GM18861 (cell line): ENCODE results near the gene CTNNBIP1.

Source experiments
- ATAC-seq: cut with Tn5 transposase; IDR thresholded peaks from one replicate; pipeline ENCODE4 v1.9.1; 2021; ENCODE audit not compliant: unreplicated experiment

CTNNBIP1 gene

GRCh38 chr1:9859281-9860014, 50.6 kb downstream of the CTNNBIP1 start:
- ATAC-seq: no peak

DNA sequence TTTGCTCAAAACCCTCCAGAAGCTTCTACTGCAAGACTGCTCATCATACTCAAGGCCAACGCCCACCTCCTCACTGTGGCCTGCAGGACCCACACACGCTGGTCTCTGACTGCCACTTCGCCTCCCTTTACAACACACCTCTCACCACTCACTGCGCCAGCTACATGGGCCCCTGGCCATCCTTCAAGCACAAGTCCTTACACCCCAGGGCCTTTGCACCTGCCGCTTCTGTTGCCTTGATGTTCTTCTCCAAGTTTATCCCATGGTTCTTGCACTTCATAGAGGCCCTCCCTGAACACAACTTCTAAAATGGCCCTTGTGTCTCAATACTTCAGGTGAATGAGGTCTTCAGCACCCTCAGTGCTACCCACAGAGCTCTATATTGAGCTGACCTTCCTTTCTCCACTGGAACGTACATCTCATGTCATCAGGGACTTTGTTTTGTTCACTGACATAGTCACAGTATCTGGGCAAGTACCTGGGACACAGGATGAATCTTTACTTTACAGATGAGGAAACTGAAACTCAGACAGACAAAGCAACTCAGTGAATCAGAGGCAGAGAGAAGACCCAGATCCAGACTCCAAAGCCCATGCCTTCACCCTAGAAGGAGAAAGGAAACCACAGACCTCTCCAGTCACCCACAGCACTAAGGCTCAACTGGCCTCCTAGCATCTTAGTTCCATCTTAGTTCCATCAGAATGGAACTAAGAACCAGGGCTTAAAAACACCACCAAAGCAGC, 51.6 kb downstream of the CTNNBIP1 start:
- ATAC-seq: no peak

- ATAC-seq: no peak
Observed at GRCh38 chr1:9855186-9855585, 54.9 kb downstream of the CTNNBIP1 start.

DNA sequence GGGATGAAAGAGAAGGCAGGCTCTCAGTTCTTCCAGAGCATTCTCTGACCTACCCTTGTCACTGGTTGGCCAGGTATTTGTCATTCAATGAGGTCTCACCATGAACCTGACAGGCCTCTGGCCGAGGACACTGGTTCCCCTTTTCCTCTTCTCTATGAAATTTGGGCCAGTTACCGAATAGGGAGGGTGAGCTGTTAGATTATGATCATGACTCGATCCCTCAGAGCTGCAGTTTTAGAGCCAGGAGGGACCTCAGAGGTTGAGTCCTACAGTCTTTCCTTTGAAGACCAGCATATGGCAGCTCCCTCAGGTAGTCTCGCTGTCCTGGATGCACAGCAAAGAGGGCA, 56.8 kb downstream of the CTNNBIP1 start:
- ATAC-seq: no peak

GRCh38 chr1:9852410-9853248, 57.4 kb downstream of the CTNNBIP1 start:
- ATAC-seq: no peak

DNA sequence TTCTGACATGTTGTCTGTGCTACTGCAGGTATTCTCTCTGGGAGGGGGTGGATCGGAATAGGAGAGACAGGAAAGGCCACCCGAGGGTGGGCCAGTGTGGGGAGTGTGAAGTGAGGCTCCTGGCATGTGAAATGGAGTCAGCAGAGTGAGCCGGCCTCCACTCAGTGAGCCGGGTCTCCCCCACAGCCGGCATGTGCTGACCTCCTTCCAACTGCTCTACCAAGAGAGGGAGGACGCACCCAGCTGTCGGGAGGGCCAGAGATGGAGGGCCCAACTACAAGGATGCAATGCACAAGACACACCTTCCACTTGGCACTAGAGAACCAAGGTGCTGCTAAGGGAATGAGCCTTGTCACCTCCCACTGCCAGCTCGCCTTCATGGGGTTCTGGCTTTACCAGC, 58.1 kb downstream of the CTNNBIP1 start:
- no peak for ATAC-seq

DNA sequence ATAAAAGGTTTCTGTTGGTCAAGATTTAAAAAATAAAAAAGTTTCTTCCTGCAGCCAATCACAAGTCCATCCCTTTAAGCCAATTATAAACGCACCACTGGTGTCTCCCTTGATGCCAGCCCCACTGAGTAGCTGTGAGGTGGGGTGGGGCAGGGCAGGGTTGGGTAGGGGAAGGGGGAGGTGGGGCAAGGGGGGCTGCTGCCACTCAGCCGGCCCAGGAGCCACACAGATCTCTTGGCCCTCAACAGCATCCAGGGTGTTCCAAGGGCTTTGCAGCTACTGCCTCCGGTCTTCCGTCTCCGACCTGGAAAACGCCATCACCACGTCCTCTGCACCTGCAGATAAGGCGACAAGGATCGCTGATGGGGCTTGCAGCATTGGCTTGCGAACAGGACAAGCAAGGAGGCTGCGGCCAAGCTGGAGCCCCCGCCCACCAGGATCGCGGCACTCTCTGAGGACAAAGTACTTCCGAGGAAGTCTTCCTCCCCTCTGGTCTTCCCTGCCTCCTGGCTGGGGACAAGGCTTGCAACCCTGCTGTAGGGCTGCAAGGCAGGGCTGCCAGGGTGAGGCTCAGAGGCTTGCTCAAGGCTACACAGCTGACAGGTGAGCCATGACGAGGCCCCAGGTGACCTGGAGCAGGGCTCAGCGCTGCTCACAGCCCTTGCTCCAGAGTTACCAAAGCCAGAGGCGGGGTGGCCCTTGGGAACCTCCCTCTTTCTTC, 59.5 kb downstream of the CTNNBIP1 start:
- ATAC-seq: no peak

GRCh38 chr1:9849691-9850441, 60.2 kb downstream of the CTNNBIP1 start:
- ATAC-seq: no peak

GRCh38 chr1:9848022-9848421, 62.0 kb downstream of the CTNNBIP1 start:
- no peak for ATAC-seq

- no peak for ATAC-seq
Observed at GRCh38 chr1:9847269-9847668, 62.8 kb downstream of the CTNNBIP1 start.

DNA sequence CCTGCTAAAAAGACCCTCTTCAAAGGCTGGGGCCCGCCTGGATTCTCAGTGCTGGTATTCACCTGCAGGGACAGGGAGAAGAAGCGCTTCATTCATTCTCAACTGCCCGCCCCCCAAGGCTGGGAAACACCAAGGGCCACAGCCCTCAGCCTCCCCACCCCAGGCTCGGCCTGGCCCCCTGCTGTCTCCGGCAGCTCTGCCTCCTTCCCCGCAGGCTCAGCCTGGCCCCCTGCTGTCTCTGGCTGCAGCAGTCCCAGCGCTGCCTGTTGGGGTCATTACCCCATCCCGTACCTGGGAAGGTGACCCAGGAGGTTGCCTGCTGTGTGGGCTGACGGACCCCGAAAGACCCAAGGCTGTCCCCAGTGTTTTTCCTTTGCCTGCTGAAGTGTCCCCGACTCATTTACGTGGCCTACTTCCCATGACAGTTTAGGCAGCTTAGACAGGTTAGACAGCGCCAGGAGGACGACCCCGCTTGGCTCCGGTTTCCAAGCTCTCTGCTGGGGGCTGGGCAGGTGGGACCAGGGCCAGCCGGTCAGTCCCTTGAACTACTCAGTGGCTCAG, 63.4 kb downstream of the CTNNBIP1 start:
- ATAC-seq: no peak

DNA sequence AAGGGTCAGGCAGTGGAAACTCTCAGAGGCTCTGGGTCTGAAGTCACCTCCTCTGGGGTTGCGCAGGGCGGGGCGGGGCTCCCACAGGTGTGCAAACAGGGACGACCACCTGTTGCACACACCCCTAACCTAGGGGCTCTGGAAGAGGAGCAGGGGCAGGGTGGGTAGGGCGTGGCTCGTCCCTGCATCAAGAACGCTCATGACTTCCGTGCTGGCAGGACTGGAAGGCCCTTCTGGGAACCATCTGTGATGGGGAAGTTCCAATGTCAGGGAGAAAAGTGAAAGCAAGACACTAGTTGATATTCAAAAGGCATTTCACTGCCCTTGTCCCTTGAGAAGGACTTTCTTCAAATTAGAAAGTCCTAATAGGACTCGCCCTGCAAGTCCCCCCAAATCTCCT, 64.2 kb downstream of the CTNNBIP1 start:
- ATAC-seq: no peak

- no peak for ATAC-seq
Observed at GRCh38 chr1:9844756-9845155, 65.3 kb downstream of the CTNNBIP1 start.

DNA sequence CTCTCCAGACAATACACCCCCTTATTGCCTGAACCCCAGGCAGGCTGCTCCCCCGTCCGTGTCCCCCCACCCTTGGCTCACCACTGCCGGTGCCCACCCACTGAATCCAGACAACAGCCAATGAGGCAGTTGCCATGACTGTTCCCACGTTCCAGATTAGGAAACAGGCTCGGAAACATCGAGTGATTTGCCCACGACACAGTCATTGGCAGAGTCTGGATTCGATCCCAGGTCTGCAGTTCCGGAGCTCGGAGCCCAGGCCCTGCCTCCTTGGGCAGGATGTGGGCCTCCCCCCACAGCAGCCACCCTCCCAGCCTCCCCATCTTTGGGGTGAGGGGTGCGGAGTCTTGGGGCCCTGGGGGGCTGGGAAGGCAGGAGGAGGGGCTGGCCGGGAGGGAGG, 66.0 kb downstream of the CTNNBIP1 start:
- ATAC-seq: no peak

DNA sequence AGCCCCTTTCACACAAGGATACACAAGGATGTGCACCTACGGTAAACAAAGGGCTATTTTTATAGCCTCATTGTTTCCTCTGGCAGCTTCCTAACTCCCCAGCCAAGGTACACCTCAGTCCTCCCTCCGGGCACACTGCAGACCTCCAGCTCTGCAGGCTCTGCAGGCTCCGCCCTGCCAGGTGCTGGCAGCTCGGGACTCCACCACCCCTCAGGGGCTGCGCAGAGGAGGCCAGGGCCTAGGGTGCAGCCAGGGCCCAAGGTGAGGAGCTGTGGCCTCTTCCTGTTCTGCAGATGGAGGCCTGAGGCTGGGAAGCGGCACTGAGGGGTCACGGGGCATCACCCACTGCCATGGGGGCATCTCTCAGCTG, 66.5 kb downstream of the CTNNBIP1 start:
- no peak for ATAC-seq

DNA sequence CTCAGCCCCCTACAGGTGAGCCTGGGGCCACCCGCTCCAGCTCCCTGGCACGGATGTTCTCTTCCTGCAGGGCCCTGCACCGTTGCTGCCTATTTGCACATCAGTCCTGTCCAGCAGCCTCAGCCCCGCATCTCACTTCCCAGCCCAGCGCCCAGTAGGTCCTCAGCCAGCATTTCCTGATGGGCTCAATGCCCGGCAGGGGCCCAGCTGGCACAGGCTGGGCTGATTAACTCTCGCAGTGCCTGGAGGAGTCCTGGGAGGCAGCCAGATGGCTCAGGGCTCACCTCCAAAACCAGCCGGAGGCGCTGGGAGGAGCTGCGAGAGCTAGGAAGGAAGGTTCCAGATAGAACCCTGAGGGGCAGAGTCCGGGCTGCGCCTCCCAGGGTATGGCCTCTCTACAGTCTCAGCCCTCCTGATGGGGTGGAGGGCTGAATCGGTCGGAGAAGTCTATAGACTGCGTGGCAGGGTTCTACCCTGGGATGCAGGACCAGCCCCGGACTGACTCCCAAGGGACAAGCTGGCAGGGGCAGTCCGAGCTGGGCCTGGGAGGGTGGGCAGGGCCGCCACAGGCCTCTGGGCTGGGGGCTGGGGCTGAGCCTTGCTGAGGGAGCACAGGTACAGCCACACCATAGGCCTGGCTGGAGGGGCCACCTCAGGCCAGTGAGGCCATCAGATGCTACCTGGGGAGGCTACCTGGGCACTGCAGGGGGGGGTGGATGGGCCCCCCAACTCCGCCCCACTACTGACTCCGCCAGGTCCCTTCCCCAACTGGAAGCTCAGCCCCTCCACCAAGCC, 67.1 kb downstream of the CTNNBIP1 start:
- no peak for ATAC-seq

DNA sequence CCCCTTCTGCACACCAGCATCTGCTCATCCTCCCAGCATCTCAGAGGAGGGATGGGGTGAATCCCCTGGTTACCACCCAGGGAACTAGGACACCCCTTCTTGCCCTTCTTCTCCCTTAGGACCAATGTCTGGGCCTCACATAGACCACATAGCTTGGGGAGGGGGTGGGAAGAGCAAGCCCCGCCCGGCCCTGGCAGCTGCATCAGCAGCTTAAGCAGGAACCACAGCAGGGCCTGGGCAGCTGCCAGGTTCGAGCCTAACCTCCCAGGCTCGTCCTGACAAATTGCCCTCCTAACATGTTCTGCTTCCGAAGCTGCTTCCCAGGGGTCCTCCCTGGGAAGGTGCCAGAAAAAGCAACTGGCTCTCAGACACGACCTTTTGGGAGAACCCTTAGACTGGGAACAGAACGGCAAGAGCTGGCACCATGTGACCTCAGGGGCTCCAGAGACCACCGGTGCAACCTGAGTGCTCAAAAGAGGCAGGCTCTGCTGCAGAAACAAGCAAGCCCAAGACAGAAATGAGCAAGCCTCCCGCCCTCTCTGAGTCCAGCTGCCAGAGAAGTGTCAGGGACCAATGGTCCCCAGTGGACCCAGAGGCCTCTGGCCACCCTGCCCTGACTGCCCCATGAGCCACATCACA, 67.9 kb downstream of the CTNNBIP1 start:
- ATAC-seq: no peak

GRCh38 chr1:9841460-9841859, 68.6 kb downstream of the CTNNBIP1 start:
- no peak for ATAC-seq

- ATAC-seq: no peak
Observed at GRCh38 chr1:9840176-9840575, 69.9 kb downstream of the CTNNBIP1 start.
